ENCODE results near the gene SEZ6.

The SEZ6 gene

DNA sequence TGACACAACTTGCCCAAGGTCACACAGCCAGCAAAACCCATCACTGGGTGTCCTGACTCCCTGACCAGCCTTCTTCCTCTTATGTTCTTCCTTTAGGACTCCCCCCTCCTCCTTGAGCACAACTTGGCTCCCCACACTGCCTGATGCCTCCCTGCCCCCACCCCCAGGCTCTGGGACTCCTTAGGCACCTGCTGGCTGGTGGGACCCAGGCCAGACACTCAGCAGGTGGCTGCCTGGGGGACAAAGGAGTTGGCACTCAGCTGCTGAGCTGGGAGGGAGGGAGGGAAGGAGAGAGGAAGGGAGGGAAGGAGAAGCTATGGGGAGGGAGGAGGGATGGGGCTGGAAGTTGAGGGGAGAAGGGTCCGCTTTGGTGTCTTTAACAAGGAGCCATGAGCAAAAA, 8.0 kb downstream of the SEZ6 start:
- peak; percentile 68 for DNase-seq

DNA sequence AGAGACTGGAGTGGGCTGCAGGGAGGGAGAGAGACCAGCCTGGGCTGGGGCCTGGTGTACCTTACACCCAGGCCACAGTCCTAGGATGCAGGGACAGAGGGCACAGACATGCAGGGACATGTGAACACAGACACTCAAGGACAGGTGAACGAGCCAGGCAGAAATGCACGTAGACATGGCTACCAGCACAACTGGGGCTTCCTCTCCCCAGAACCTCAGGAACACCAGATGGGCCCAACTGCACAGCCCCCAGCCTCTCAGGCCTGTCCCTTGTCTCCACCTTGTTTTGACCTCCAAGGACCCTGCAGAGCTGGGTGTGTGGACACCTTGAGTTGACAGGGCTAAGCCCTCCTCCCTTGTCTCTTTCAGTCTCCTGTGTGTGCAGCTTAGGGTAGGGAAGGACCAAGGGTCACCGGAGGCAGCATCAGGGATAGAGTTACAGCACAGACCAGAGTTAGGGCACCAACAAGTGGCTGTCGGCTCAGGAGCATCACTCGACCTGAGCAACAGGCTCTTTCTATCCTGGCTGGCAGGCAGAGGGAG, 9.2 kb downstream of the SEZ6 start:
- DNase-seq, result peak; percentile 60

DNA sequence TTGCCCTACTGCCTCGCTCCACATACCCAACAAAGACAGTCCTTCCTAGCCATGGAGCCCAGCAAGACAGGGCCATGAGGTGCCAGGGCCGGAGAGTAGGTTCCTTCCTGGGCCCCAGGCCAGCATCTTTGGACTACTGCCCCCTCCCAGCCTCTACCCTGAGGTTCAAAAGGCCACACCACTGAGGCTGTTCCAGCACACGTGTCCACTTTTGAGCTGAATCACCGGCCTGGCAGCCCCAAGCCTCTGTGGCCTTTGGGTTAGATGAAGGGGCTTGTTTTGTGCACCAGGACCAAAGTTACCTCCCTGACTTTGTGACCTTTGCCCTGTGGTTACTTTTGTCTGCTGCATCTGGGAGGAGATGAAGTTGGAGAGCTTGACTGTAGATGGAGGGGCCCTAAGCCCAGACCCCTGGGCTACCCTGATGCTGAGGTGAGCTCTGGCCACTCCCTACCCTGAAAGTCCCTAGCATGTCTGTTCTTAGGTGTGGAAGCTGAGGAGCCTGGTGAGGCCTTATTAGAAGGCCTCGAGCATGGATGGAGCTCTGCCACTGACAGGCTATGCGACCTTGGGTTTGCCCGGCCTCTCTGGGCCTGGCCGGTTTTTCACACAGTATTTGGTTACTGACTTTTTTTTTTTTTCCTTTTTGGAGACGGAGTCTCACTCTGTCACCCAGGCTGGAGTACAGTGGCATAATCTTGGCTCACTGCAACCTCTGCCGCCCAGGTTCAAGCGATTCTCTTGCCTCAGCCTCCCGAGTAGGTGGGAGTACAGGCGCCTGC, 12.0 kb downstream of the SEZ6 start:
- no peak for DNase-seq

DNA sequence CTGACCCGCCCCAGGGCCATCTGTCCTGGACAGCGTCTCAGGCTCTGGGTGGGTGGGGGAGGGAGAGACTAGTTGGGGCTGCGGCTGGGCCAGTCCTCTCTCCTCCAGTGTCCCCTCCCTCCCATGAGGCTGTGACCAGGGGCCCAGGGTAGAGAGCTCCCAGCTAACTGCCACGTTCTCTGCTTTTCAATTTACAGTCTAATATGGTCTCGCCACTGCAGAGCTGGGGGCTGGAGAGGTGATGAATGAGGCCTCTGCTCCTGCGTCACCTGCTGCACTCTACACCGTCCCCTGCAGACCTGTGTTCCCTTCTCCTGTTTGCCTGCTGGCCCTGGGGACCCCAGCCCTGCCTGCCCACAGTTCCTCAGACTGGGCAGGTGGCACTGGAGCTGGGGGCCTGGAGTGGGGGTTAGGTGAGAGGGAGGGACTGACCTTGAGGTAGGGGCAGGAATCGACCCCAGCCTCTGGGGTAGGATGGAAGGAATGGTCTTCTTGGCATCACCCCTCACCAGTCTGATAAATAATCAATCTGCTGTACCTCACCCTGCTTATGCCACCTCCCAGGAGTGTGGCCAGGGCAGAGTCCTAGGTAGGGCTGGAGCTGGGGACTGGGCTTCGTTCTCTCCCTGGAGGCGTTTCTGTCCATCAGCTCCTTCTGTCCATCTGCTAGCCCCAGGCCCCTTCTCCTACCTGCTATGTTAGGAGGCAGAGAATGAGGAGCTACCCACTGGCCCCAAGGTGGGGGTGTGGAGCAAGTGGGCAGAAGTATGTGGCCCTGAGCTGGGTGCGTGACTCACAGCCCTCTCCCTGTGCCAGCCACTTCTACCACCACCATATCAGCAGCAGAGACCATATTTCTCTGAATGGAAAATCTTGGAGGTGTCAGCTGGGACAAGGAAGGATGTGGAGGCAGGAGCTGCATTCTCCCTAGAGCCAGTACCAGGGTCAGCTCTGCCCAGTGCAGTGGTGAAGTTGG, 12.9 kb downstream of the SEZ6 start:
- no peak for DNase-seq

DNA sequence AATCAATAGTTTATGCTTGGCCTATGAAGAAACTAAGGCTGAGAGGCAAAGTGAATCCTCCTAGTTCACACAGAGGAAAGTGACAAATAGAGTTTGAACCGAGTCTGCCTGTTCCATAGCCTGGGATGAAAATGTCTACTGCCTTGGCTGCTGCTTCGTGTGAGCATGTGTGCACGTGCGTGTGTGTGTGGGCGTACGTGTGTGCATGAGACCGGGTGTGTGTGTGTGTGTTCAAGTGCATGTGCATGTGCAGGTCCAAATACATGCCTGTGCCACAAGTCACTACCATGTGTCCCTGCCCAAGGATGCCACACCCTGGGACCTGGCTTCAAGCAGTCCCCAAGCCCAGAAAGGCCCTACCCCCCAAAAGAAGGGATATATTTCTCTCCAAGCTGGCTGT, 13.6 kb downstream of the SEZ6 start:
- no peak for DNase-seq

DNA sequence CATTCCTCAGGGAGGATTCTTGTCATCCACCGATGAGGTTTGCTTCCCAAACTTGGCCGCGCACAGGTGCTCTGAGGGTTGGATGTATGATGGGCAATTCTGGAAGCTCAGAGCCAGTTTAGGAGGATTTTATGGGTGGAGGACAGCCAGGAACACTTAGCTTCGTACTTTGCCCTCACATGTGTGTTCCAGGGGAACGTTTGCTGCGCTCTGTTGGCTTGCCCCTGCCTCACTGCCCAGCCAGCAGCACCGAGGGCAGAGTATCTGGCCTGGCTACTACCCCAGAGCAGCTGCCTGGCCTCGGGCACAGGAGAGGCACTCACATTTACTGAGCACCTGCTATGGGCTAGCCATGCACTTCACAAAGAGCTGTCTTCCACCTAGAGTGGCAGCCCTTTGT, 14.1 kb downstream of the SEZ6 start:
- DNase-seq, result no peak

DNA sequence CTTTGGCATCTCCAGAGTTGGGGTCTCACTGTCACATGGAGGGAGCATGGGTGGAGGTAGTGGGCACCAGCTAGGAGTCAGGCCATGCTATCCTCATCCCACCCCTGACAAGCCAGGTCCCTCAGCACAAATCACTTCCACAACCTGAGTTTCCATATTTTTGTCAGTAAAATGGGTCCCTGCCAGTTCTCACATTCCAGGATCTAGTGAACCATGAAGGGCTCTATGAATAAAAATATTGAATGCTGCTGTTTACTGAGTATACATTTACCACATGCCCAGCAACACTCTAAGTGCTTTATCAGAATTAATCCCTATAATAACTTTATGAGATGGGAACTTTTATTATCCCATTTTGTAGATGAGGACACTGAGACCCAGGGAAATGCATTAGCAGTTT, 16.8 kb downstream of the SEZ6 start:
- DNase-seq, result no peak

DNA sequence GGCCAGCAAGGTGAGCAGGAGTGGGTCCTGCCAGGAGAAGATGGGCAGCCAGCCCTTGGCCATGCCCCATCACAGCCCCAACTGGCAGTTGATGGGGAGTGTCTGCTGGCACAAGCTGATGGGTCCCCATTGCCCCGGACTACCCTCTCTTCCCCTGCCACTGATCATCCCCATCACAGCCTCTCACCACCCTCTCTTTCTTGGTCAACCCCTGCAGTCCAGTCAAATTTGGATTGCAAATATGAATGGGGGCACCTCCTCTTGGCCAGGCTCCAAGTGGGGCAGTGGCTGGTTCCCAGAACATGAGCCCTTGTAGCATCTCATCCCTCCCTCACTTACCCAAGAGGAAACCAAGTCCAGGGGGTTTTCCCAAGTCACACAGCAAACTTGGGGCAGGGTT, 17.4 kb downstream of the SEZ6 start:
- DNase-seq, result no peak

DNA sequence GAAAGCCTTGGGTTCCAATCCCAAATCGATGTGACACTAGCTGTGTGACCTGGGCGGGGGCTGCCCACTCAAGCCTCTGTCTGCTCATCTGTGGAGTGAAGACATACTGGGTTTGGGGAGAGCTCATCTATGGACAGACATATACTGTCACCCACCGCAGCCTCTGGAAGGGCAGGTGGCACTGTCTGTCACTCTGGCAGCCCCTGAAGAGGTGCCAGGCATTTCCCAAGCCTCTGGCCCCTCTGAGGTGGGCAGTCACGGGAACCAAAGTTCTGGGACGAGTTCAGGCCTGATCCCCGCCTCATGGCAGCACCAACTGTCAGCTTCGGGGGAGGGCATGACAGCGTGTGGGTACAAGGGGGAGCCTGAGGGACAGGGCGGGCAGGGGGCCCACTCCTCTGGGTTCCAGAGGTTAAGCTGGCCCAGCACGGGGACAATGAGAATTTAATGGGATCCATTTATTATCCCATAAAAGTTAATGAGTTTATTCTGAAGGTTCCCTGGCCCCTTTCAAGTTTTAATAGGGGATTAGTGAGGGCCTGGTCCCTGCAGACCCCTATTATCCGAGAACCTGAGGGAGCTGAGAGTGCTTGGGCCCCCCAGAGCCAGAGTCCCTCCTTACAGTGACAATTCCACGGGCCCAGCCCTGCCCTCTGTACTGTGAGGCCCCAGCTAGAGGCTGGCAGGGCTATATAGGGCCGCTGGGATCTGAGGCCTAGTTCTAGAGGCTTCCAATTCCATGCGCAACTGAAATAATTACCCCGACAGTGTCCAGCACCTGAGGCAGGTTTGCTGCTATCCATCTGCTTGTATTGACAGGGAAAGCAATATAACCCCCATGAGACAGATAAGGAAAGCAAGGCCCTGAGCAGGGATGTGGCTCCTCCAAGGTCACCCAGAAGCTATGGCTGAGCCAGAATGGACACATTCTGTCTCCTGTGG, 18.8 kb downstream of the SEZ6 start:
- DNase-seq, result no peak

DNA sequence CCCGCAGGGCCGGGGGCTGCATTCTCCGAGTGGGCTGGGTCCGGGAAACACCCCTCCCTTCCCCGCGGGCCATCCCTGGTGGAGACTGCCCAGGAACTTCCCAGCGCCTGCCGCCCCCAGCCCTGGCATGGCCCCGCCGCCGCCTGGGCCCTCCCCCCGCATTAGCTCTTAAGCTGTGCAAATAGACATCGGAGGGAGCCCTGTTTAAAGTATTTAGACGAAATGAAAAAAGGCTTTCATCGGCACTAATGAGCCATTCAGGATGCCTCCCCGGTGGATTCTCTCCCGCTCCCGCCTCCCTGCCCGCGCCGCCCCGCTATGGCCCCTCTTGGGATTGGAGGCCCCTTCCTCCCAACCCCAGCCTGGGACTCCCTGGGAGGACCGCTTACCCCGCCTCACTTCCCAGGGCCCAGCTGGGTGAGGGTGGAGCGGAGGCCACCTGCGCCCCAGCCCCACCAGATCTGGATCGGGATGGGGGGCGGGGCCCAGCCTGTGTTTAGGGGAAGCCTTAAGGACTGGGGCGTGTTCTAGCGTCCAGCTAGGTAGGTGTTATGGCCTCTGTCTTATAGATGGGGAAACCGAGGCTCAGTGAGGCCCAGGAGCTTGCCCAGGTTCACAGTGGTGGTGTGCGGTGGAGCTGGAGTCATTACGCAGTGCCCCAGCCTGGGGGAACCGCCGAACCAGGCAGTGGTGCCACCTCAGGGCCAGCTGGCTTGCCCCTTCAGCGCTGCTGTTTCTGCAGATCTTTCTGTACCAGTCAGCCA, 19.7 kb downstream of the SEZ6 start:
- peak; percentile 69 for DNase-seq

DNA sequence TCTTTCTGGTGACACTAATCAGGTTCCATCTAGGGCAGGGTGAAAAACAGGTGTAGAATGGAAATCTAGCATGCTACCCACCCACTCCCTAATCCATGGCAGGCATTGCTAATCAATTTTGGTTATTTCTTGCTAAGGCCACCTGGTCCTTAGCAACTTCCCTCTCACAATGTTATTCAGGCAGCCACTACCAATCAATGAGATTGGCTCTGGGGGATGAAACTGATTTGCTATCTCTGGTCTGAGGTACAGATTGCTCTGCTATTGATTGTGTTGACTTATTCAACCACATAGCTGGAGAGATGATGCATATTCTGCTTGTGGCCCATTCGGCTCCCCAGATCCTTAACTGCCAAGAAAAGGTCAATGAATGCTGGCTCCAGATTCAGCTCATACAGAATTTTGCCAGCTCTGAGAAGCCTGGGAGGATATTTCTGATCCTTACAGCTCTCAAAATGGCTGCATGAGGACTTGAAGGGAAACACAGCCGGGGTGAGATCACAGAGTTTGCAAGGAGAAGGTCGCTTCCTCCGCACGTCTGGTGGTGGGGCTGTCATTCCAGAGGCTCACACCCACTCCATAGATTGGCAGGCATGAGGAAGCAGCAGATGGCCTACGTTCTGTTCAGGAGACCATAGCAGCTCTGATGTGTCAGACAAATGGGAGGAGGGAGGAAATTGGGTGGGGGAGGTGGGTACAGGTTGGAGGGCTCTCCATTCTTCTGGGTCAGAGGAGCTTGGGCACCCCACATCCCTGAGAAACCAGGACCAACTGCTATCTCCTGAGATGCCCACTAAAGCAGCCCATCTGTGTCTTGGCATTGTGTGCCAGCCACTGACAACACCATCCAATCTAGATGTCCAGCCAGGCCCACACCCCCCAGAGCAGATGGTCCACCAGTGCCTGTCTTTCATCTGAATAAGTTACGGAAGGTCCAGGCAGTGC, 22.3 kb downstream of the SEZ6 start:
- no peak for DNase-seq

DNA sequence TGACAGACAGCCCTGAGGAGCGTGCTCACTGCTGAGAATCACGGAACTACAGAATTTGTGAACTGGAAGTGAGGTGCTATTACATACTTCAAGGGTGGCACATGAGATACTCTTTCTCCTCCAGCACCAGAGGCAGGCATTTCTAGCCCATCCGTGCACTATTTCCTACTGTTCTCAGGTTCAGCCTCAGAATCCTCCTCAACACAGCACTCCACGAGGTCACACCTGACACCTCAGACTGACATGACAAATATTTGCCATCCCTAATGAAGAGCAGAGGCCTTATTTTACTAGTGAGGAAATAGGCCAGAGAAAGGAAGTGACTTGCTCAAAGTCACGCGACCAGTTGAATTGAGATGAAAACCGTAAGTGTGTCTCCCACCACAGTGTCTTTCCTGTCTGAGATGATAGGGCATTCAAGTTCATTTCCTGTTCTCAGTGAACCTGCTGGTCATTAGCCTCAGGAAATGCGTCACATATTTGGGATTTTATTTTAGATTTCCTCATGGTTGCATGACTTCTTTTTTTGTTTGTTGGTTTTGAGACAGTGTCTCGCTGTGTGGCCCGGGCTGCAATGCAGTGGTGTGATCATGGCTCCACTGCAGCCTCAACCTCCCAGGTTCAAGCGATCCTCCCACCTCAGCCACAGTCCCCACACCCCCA, 23.6 kb downstream of the SEZ6 start:
- no peak for DNase-seq

DNA sequence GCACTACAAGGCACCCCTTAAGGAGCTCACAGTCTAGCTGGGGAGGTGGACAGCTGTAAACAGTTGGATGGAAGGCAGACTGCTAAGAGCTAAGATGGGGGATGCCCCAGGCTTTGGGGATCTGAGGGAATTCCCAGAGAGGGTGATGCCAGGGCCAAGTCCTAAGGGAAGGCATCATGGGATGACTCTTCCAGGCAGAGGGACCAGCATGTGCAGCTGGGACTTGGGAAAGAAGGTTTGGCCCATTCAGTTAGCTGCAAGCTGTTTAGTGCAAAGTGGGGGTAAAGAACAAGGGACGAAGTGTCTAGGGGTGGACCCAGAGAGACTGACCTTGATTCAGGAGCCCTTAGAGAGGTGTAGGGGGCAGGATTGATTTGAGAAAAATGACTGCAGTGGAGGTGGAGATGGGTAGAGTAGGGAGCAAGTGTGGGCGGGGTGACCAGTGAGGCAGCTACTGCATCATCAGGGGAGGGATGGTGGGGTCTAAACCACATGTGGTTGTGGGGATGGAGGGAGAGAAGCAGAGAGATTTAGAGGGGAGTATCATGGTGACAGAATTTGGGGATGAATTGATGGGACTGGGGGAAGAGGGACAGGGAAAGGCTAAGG, 27.4 kb downstream of the SEZ6 start:
- DNase-seq, result no peak

DNA sequence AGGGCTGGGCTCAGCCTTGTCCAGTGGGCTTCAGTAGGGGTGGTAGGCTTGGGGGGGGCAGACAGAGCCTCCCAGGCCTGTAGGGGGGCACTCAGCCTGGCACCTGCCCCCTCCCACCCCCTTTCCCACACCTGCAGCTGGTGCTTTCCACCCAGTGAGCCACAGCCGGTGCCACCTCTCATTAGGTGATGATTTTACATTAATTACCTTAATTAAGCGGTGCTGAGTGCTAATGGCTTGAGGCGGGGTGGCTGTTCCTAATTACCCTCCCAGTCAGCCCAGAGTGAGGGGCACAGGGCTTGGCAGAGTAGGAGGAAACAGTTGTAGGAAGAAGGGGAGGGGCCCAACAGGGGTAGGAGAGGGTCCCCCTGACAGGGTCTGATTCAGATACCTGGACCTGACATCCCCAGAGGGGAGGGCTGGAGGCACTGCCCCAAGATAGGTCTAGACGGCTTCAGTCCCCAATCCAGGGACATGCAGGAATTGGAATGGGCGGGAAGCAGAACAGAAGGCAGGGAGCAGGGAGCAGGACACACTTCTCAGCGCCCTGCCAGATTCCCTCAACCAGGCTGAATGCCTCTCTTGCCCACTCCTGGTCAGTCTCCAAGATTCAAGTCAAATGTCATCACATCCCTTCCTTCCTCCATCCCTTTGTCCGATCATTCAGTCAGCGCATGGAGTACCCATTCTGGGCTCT, 28.0 kb downstream of the SEZ6 start:
- no peak for DNase-seq

DNA sequence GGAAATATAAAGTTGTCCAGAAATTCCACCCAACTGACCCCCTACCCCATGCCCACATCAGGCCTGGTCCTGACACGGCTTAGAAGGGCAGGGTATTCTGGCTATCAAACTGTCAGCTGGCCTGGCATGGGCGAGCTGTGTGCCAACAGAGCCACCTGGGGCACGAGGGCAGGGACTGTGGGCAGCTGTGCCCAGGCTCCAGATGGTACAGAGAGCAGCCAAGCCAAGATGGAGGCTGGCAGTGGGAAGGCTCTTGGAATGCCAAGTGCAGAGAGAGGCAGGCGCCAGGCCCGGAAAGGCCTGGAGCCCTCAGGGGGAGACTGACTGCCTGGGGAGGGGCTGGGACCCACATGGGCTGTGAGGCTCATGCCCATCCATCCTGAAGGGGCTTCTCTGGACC, 30.2 kb downstream of the SEZ6 start:
- DNase-seq, result no peak

DNA sequence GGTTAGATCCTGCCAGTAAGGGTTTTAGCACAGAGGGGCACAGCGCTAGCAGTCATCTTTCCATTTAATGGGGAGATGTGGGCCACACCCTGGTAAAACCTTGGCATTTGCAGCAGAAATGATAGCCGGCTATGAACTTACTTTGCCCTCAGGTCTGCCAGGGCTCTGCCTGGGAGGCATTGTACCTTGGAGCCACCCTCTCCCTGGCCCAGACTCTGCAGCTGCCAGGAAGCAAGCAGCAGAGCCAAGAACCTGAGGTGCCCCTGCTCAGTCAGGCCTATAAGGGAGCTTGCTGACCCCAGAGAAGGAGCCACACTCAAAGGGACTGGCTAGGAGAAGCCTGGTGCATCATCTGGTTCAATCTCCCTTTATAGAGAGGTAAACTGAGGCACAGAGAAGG, 30.8 kb downstream of the SEZ6 start:
- no peak for DNase-seq

DNA sequence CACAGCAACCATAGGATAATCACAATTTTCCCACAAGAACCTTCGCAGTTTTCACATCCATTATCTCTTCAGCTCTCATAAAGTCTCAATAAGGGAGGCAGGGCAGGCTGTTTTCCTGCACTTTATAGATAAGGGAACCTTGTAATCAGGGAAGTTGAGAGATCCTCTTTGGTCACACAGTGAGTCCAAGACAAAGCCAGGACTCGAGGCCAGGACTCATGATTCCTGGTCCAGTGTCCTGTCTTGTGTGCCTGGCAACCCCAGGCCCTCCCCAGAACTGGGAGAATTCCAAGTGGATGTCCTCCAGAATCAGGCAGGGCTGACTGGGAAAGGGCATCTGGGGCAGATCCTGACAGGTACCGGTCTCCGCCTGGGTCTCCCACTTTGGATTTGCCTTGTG, 31.4 kb downstream of the SEZ6 start:
- no peak for DNase-seq

DNA sequence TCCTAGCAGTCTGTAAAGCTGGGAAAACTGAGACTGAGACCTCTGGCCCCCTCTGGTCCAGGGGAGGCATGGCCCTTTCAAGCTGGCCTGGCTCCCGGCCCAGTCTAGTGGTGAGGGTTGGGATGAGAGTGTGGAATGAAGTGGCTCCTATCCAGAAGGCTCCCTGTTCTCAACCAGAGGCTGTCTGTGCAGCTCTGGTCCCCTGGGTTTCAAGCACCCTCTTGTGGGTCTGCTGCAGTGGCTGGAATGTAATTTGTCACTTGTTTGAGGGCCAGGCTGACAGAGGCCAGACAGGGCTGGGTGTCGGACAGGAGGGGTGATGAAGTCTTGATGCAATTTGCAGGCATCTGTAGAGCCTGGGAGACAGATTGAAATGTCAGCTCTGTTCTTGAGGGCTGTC, 32.4 kb downstream of the SEZ6 start:
- peak; percentile 82 for DNase-seq

DNA sequence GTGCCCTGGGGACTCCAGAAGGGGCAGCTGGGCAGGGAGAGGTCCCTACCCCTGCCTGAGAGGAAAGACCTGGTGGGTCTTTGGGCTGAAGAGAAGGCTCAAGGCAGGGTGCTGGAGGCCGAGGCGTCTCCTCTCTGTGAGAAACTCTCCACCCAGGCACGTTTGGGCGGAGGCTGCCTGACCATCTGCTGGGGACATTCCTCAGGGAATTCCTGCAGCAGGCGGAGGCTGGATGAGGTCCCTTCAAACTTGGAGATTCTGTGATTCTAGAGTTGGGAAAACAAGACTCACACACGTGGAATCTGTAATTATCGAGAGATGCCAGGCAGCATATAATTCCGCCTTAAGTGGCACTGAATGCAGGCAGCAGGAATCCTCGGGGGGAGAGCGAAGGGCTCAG, 33.4 kb downstream of the SEZ6 start:
- DNase-seq, result no peak

All from NCI-H510A (cell line).